ENCODE measurements around the gene RGS7.
"Not testable (repeated sequence)": the region's sequence is repeated elsewhere in the genome, so short reads cannot be mapped to it uniquely, and the experiment has no call there.

RGS7 gene

DNA sequence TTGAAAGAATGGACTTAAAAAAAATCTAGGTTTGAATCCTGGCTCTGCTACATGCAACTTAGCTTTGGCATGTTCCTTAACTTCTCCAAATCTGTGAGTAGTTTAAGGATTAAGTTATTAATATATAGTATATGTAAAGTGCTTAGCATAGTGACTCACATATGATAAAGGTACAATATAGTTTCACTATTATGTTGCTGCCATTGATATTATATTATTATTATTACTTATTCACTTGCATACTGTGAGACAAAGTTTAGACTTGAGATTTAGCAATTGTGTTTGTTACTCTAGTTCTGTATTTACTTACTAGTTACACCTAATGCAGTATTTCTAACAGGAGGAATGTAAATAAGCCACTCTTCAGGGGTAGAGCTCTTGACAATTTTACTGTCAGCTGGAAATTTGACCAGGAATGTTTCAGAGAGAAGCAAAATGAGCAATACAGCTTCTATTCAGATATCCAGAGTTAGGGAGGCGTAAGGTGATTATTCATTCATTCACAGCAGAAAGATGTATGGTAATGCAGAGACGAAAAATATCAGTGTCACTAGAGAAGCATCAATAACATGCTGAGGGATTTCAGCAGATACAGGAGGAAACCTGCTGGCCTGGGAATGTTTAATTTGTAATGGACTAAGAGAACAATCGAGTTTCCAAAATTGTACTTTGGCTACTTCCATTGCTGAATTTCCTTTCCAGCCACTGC, 25.5 kb downstream of the RGS7 start:
- no peak for DNase-seq

DNA sequence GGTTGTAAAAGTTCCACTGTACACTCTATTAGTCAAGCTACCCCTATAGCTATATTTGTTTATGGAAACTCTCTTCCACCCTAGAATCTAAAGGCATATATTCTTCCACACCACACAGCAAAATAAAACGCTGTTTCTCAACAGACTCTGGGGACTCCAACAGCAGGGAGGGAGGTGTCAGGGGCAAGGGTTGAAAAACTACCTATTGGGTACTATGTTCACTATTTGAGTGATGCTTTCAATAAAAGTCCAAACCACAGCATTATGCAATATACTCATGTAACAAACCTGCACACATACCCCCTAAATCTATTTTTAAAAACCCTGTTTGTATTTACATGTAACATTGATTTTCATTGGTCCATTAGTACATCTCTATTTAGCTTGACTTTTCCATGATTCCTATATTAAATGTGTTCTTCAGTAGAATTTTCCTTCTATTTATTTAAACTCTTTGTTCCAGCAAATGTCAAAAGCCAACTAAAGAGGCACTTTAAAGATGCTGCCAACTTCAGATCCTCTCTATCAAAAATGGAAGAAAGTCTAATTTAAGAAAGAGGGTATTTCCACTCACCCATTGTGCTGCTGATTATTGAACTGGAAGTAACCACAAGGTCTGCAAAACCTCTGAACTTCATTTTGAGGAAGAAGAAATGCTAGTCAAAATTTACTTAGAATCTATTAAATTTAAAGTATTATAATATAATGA, 26.2 kb downstream of the RGS7 start:
- DNase-seq = no peak

DNA sequence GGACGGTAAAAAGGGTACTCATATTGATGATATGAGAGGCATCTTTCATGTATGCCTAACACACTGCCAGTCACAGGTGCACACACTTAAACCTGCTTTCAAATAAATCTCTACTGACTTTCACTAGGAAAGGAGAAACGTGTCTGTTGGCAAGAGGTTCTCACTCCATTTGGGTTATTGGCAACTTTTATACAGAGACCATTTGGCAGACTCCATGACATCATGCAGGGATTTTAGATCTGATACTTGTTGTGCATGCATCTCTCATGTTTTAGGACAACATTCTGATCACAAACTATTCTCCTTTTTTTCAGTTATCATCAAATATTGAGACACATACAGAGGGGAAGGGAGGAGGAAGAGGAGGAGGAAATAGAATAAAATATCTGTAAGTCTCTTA, 31.5 kb downstream of the RGS7 start:
- no peak for DNase-seq

DNA sequence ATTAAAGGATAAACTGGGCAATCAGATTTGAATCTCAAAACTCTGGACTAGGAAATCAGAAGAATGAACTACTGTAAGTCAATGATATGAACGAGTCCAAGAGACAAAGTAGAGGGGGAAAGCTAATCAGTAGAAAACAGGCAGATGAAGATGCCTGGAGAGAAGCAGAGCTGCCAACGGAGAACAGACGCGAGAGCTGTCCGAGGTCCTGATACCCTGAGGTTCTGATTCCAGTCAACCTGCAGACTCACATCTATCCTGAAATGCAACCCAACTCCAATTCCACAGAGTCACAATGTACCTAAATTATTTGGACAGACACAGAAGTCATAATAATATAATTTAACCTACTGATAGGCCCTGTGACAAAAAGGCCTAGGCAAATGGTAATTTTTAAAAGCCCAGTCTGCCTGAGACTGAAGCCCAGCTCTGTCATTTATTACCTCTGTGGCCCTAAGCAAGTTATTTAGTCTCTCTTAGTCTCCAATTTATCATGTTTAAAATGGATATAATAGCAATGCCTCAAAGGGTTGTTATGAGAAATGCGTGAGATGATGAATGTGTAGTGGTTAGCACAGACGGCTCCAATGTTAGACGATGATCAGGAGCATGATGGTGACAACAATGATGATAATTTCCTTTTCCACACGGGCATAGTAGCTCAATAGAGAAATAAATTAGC, 33.4 kb downstream of the RGS7 start:
- peak; percentile 20 for DNase-seq

DNA sequence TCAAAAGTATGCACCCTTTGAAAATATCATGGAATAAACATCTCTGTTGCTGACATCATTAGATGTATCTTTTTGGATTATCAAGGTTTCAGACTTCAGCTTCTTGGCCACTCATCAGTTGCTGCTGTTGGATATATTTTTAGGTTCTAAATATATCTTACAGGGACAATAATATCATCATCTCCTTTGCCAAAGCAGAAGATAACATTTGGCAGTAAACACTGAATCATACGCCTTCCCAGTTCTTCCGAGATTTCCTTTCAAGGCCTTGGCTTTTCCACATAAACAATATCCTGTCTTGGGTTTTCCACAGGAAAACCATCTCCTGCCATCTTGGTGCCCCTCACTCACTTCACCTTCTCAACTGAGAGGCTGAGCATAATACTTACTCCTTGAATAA, 39.3 kb downstream of the RGS7 start:
- DNase-seq = no peak

DNA sequence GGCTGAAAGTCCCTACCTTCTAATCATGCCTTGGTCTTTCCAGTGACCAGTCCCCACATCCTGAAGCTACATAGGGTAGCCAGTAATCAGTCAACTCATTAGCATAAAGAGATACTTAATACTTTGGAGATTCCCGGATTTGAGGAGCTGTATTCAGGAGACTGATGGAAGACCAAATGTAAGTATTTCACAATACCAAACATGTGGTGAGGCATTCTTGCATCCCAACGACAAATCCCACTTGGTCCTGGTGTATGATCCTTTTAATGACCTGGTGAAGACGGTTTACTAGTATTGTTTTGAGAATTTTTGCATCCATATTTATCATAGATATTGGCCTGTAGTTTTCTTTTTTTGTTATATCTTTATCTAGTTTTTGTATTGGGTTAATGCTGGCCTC, 40.6 kb downstream of the RGS7 start:
- DNase-seq = no peak

DNA sequence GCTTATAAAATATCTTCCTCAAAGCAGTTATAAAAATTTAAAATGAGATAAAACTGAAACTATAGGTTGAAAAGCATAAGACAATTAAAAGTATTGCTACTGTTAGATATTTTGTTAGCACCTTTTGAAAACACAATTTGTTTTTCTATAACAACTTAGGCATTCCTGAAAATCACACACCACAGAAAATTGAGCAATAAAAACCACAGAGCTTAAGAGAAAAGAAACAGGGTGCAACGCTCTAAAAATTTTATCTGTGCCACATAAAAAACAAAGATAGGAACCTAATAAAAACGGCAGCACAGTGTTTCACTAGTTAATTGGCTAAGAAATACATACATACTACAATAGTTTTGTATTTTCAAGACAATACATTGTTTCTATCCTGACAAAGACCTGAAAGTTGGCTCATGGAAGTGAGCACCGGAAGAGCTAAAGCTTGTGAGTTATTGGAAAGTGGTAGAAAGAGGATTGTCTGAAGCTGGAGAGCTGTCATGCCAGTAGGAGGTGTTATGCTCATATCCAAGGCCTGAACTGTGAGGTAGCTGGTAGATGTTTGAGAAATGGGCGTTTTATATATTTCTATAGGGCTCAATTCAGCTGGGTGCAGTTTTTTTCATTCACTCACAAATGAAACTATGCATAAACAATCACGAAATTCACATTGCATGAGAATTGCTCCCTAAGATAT, 45.8 kb downstream of the RGS7 start:
- no peak for DNase-seq

DNA sequence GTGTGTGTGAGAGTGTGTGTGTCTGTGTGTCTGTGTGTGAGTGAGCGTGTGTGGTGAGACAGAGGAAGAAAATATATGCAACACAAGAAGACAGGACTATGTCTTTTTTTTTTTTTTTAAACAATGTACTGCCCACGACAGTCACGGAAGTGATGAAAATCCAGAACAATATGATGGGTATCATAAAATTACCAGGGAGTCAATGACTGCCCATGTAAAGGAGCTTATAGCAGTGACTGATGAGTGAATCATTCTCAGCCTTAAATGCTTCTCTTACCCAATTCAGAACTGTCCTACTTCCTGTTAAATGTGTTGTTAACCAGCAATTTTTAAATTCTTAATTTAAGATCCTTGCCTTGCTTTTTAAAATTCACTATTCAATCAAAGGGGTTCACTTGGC, 46.6 kb downstream of the RGS7 start:
- no peak for DNase-seq

DNA sequence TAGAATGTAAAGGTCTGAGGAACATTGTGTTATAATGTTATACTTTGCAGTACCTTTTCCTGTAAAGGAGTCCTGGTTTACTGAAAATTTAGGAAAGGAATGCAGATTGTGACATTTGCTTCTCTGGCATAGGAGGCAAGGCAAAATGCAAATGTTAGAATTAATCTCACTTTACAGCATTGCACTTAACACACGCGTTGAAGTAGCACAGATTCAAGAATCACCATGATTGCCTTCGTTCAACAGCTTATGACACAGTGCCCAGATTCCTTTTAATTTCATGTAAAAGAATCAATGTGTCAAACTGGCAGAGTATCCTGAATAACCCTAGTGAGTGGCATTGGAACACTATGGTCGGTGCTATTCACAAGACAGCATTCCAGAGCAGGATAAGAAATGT, 47.4 kb downstream of the RGS7 start:
- no peak for DNase-seq

DNA sequence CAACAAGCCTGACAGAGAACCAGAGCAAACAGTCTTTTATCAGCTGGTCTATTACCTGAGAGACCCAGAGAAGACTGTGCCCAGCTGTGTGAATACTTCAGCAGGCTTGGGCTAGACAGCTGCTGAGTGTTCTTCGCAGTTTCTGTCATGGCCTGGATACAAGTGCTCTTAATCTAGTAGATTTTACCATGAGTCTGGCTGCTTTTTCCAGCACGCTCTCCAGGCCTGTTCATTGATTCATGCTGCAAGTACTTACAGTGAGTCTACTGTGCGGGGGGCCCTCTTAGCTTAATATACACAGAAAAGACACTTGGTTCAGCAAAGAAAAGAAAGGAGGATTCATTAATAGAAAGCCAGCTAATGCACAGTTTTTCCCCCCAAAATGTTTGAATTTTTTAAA, 48.5 kb downstream of the RGS7 start:
- no peak for DNase-seq

DNA sequence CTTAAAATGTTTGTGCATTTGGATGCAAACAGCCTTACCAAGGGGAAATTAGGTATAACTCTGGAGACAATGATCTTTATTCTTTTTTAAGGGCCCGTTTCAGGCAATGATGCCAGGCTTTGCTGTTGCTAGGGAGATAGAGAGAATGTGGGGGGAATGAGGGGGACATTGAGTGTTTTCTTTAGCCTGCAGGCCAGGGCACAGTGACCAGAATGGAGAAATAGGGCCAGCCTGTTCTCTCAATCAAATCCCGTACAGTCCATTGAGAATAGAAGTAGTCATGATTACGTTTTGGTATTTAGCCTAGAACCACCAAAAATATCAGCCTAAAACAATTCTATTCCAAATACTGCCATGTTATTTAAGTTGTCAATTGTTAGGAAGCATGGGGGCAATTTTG, 49.0 kb downstream of the RGS7 start:
- no peak for DNase-seq

DNA sequence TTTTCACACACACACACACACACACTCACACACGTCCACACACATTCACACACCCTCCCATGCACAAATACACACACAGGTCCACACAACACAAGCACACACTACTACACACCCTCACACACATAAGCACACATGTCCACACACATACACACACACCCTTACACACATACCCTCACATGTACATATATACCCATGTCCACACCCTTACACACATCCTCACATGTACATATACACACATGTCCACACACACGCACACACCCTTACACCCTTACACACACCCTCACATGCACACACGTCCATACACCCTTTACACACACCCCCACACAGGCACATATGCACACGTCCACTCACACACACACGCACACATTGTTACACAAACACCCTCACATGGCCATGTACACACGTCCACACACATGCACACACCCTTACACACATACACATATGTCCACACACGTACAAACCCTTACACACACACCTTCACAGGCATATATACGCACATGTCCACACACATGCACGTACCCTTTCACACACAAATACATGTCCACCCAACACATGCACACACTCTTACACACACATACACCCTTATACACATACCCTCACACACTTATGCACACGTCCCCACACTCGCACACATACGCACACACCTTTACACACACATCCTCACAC, 50.7 kb downstream of the RGS7 start:
- no peak for DNase-seq

DNA sequence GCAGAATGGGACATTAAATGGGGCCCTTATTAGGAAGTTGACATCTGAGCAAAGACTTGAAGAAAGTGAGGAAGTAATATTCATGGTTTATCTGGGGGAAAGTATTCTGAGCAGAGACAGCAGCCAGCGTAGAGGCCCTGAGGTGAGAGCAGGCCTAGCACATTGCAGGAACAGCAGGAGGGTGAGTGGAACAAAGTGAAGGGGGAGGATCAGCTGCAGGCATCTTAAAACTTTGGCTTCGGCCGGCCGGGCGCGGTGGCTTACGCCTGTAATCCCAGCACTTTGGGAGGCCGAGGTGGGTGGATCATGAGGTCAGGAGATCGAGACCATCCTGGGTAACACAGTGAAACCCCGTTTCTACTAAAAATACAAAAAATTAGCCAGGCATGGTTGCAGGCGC, 55.0 kb downstream of the RGS7 start:
- DNase-seq = not testable (repeated sequence)

DNA sequence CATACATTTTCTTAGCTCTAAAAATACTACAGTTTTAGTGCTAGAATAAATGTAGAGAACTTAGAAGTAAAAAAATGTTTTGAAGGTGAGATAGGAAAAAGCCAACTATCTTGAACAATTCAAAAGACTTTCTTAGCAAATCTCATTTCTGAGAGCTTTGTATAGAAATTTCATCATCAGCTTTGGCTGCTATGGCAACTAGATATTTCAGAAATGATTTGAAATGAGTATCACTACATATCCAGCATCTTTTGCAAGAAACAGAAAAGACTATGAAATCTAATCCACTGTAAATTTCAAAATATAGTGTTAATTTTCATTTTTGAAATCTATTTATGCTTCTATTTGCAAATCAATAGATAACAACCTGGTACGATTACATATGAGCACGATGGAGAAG, 57.7 kb downstream of the RGS7 start:
- no peak for DNase-seq

DNA sequence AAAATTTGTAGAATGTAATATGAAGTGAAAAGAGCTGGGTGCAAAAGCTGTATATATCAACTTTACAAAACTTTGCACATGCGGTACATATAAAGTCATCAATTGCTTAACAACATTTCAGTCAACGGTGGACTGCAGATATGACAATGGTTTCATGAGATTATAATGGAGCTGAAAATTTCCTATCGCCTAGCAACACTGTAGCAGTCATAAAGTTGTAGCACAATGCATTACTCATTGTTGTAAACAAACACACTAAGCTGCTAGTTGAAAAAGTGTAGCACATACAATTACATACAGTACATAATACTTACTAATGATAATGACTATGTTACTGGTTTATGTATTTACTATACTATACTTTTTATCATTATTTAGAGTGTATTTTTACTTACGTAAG, 64.0 kb downstream of the RGS7 start:
- no peak for DNase-seq

DNA sequence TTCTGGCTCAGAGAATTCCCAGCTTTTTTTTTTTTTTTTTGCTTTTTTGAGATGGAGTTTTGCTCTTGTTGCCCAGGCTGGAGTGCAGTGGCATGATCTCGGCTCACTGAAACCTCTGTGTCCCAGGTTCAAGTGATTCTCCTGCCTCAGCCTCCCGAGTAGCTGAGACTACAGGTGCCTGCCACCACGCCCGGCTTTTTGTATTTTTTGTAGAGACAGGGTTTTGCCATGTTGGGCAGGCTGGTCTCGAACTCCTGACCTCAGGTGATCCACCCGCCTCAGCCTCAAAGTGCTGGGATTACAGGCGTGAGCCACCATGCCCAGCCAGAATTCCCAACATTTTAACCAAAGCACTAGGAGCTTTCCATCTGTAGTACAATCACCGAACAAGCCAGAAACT, 65.5 kb downstream of the RGS7 start:
- not testable (repeated sequence) for DNase-seq

DNA sequence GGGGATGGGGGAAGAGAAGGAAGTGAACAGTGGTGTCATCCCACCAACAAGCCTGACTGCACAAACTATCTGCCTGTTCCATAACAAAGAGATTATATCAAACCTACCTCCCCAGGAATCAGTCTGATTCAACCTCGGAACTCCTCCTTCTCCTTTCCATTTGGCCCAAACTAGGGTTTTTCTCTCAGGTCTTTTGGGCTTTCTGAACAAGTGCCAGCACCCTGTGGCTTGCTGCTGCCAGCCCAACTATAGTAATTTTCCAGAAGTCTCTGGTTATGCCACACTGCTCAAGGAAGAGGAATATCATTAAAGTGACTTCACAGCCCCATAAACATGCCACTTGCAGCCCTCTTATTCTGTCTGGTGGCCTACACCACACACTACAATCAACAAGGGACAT, 70.5 kb downstream of the RGS7 start:
- DNase-seq = no peak

DNA sequence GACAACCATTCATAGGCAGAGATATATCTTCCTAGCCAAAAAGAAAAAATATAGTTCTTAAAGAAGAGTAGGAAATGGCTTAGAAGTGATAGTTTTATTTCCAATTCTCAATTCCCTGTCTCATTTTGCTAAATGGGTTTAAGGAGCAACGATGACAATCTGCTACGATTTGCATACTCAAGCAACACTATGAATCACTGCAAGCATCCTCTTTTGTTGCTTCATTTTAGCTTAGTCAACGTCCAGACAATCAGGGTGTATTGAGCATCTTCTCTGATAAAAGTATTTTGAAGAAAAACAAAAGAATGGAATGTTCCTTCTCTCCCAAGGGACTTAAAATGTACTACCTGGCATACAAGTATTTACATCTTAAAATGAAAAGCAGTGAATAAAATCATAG, 80.6 kb downstream of the RGS7 start:
- no peak for DNase-seq

DNA sequence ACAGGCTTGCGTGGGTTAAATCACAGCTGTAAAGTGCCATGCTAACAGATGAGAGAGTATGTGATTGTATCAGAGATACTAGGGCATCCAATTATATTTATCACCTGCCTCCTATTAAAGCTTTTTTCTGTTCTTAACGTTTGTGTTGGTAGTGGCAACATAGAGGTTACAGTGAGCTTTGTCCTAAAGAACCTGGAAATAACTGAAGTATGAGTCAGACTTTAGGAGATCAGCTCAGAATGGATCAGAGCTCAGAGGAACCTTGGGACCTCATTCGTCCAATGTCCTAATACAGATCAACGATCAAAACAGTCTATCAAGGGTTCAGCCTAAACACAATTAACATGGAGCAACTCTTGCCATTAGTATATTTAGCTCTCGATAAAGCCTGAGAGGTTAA, 81.0 kb downstream of the RGS7 start:
- no peak for DNase-seq

DNA sequence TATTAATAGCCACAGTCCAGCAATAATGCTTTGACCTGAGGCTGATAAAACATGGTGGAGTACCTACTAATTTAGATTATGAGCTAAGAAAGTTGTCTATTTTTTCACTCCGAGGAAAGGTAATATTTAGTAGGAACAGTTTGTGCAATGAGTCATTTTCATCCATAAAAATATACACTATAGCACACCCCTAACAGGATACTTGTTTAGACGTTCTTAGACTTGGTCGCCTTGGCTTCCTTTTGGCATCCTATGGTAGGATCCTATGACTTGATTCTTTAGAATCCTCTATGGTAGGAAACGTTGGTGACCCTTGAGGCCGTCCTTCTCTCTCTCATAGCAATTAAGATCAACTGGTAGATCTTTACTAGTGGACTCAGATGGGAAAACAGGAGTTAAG, 81.8 kb downstream of the RGS7 start:
- DNase-seq = no peak

DNA sequence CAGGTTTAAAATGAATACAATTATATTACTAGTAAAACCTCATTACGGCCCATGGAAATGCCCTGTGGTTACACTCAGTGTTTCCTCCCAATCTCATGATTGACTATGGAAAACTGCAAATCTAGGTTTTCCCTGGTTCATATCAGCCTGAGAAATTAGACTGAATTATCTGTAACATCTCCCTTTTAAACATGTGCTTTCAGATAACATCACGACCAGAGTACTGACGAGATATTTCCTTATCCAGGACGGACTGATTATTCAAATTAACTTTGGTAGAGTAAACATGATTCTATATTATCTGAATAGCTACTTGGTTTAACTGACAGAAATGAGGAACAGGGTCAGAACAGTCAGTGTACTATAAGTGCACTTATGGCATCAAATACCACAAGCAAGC, 82.3 kb downstream of the RGS7 start:
- no peak for DNase-seq

DNA sequence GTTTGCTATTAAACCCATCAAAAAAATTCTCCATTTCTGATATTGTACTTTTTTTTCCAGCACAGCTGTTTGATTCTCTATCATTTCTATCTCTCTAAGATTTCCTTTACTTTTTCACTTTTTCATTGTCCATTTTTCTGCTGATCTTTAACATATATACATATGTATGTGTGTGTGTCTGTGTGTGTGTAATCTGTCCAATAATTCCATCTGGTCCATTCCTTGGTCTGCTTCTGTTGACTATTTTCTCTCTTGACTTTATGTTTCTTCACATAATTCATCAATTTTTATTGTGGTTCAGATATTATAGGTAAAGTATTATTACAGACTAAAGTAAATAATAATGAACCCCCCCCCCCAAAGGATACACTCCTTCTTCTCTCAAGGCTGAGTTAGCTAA, 84.2 kb downstream of the RGS7 start:
- no peak for DNase-seq

DNA sequence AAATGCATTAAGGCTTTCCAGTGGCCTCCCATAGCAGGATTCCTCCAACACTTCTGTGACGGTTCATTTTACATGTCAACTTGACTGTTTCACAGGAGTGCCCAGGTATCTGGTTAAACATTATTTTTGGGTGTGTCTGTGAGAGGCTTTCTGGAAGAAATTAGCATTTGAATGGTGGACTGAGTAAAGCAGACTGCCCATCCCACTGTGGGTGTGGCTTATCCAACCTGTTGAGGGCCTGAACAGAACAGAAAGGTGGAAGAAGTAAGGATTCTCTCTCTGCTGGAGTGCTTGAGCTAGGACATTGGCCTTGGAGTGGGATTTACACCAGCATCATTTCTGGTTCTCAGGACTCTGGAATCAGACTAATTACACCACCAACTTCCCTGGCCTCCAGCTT, 85.6 kb downstream of the RGS7 start:
- DNase-seq = no peak

Data from stimulated activated CD4-positive, alpha-beta T cell treated with anti-CD3 and anti-CD28 coated beads, Interleukin-15, amount 100 ng/mL, for 24 hours (primary cell).